Epithelial cell of proximal tubule (primary cell): Measurements from ENCODE around the gene FOXB1. TPM values are rescaled to one million over a fixed set of nuclear protein-coding genes. Genes with fewer than 3 reads are reported as not detected.

ENCODE experiments used
- DNase-seq: peaks from one replicate; pipeline ENCODE4 v3.0.0-alpha.2; 2011; ENCODE audit warnings: low read depth
- H3K4me3 ChIP-seq: 2 replicates; pipeline ENCODE4 v1.5.1; 2011; ENCODE audit warnings: low read depth, mild to moderate bottlenecking, low read length
- CTCF ChIP-seq: conservative IDR thresholded peaks from 2 replicates; pipeline ENCODE4 v1.5.1; 2012; ENCODE audit warnings: low read depth, mild to moderate bottlenecking, low read length
- total RNA-seq: library from RNA; depleted of rRNA; stranded (reverse); fragments of >200 nt; gene quantifications from 2 replicates; pipeline ENCODE4 v1.2.3, GENCODE V29; 2015

Gene FOXB1
- total RNA-seq, 1 donor from 2014 or later: not detected

GRCh38 chr15:60044636-60045270 is 40.6 kb downstream of the FOXB1 start:
- DNase-seq: no peak
- H3K4me3 ChIP-seq: no peak overlapping the region
- TF ChIP-seq CTCF: no peak

- no peak for DNase-seq
- no peak overlapping the region for H3K4me3 ChIP-seq
- TF ChIP-seq CTCF: no peak
Observed at GRCh38 chr15:60047701-60048100, 43.6 kb downstream of the FOXB1 start.

- TF ChIP-seq CTCF: no peak
- no peak overlapping the region for H3K4me3 ChIP-seq
- no peak for DNase-seq
Observed at GRCh38 chr15:60049948-60050347, 45.8 kb downstream of the FOXB1 start.

- no peak for DNase-seq
- no peak overlapping the region for H3K4me3 ChIP-seq
- no peak for TF ChIP-seq CTCF
Observed at GRCh38 chr15:60052796-60053195, 48.7 kb downstream of the FOXB1 start.

GRCh38 chr15:60054472-60054871 is 50.4 kb downstream of the FOXB1 start:
- H3K4me3 ChIP-seq: no peak overlapping the region
- DNase-seq: no peak
- no peak for TF ChIP-seq CTCF
